Natural killer cell treated with Interleukin-12 subunit alpha and Interleukin-12 subunit beta and Interleukin-15 and Interleukin-18, amount 100 ng/mL, for 72 hours (primary cell): ENCODE data around the gene CSNK2B. TPM values are rescaled to one million over a fixed set of nuclear protein-coding genes. Genes with fewer than 3 reads are reported as not detected.
A peak's percentile ranks its signal among the peaks of the same experiment; 100 is the strongest.

Source experiments
- ATAC-seq, 2 donors: fragments of 150-1000 bp; cut with Tn5 transposase in 1 of 2; sonication (Bioruptor Pico), chemical (Tn5 transposase) in 1 of 2; 2 replicates each; pipeline ENCODE4 v1.10.0; 2021
- DNase-seq: peaks from one replicate; pipeline ENCODE4 v3.0.0; 2022; ENCODE audit warnings: low spot score
- H3K27ac Mint-ChIP-seq, 2 donors: 1 replicate in 1 of 2; 2 replicates in 1 of 2; pipeline ENCODE4 v1.8.0; 2022; ENCODE audit warnings: mixed read lengths in 2 of 2, mild to moderate bottlenecking in 1 of 2, moderate library complexity in 1 of 2
- H3K27me3 Mint-ChIP-seq, 2 donors: 1 replicate in 1 of 2; 2 replicates in 1 of 2; pipeline ENCODE4 v1.8.0; 2022; ENCODE audit warnings: mixed read lengths in 2 of 2
- H3K36me3 Mint-ChIP-seq: one replicate; pipeline ENCODE4 v1.8.0; 2022; ENCODE audit warnings: mixed read lengths
- H3K4me1 Mint-ChIP-seq, 2 donors: 1 replicate in 1 of 2; 2 replicates in 1 of 2; pipeline ENCODE4 v1.8.0; 2022; ENCODE audit warnings: low read depth in 2 of 2, mixed read lengths in 2 of 2, mild to moderate bottlenecking in 1 of 2
- H3K4me3 Mint-ChIP-seq: one replicate; pipeline ENCODE4 v1.8.0; 2022; ENCODE audit warnings: mixed read lengths
- H3K9me3 Mint-ChIP-seq: 2 replicates; pipeline ENCODE4 v1.8.0; 2022; ENCODE audit warnings: mixed read lengths
- total RNA-seq, 2 donors: library from RNA; stranded (reverse); gene quantifications; one replicate each; pipeline ENCODE4 v1.2.3, GENCODE V29; 2022

Gene CSNK2B
- total RNA-seq, 2 donors from 2014 or later: 205 to 247 TPM

DNA sequence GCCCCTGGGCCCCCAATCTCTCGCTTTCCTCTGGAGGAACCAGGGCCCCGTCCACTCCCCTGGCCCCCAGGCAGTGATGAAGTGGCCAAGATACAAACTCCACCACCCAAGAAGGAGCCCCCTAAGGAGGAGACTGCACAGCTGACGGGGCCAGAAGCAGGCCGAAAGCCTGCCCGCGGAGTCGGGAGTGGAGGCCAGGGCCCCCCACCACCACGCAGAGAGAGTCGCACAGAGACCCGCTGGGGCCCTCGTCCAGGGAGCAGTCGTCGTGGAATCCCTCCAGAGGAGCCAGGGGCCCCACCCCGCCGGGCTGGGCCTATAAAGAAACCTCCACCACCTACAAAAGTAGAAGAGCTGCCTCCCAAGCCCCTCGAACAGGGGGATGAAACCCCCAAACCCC is 34.7 kb upstream of the CSNK2B start:
- Mint-ChIP-seq H3K27me3 (no peaks in the 10 kb centered on the region), H3K4me3 (no peak overlapping the region), H3K27ac (peak overlapping the region in 1 of 2 donors; percentile 48), H3K4me1 (peaks cover 19 to 21% of the 10 kb centered on the region in 2 donors), H3K36me3 (peaks cover 47% of the 10 kb centered on the region), H3K9me3 (no peaks in the 10 kb centered on the region)
- no peak for DNase-seq
- no peak for ATAC-seq

DNA sequence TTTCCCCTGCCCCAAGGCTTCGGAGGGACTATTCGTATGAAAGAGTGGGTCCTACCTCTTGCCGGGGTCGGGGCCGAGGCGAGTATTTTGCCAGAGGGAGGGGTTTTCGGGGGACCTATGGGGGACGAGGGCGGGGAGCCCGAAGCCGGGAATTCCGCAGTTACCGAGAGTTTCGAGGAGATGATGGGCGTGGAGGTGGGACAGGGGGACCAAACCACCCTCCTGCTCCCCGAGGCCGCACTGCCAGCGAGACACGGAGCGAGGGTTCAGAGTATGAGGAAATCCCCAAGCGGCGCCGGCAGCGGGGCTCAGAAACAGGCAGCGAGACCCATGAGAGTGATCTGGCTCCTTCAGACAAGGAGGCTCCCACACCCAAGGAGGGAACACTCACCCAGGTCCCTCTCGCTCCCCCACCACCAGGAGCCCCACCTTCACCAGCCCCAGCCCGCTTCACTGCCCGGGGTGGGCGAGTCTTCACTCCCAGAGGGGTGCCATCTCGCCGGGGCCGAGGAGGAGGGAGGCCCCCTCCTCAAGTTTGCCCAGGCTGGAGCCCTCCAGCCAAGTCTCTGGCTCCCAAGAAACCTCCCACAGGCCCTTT is 34.1 kb upstream of the CSNK2B start:
- DNase-seq (no peak), ATAC-seq (no peak)
- peaks cover 14 to 17% of the 10 kb centered on the region in 2 donors for H3K4me1 Mint-ChIP-seq
- H3K9me3 Mint-ChIP-seq: no peaks in the 10 kb centered on the region
- H3K36me3 Mint-ChIP-seq: peaks cover 41% of the 10 kb centered on the region
- H3K27me3 Mint-ChIP-seq: no peaks in the 10 kb centered on the region
- H3K4me3 Mint-ChIP-seq: no peak overlapping the region
- H3K27ac Mint-ChIP-seq: peak overlapping the region in 1 of 2 donors; percentile 48

DNA sequence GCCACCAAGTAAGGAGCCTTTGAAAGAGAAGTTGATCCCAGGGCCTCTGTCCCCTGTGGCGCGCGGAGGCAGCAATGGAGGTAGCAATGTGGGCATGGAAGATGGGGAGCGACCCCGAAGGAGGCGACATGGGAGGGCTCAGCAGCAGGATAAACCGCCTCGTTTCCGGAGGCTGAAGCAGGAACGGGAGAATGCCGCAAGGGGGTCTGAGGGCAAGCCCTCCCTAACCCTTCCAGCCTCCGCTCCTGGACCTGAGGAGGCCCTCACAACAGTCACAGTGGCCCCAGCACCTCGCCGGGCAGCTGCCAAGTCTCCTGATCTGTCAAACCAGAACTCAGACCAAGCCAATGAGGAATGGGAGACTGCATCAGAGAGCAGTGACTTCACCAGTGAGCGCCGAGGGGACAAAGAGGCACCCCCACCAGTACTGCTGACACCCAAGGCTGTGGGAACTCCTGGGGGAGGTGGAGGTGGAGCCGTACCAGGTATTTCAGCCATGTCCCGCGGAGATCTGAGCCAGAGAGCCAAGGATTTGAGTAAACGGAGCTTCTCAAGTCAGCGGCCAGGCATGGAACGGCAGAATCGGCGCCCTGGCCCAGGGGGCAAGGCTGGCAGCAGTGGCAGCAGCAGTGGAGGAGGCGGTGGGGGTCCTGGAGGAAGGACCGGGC is 33.5 kb upstream of the CSNK2B start:
- DNase-seq (no peak), ATAC-seq (no peak)
- Mint-ChIP-seq H3K9me3 (no peaks in the 10 kb centered on the region), H3K27ac (peak overlapping the region in 1 of 2 donors; percentile 46), H3K4me3 (no peak overlapping the region), H3K36me3 (peaks cover 35% of the 10 kb centered on the region), H3K27me3 (no peaks in the 10 kb centered on the region), H3K4me1 (peaks cover 9 to 17% of the 10 kb centered on the region in 2 donors)

DNA sequence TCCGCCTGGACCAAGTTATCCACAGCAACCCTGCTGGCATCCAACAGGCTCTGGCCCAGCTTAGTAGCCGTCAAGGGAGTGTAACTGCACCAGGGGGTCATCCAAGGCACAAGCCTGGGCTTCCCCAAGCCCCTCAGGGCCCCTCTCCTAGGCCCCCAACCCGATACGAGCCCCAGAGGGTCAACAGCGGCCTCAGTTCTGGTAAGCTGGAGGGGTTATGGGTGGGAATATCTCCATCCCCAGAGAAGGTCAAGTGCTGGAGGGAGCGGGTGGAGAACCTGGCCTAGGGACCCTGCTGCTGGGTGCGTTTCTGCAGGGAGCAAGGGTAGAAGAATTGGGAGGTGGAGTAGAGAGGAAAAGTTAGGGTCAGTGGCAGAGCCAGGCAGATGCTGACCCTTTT is 32.4 kb upstream of the CSNK2B start:
- Mint-ChIP-seq H3K27me3 (no peaks in the 10 kb centered on the region), H3K36me3 (peaks cover 26% of the 10 kb centered on the region), H3K4me3 (no peak overlapping the region), H3K9me3 (no peaks in the 10 kb centered on the region), H3K27ac (no peak overlapping the region), H3K4me1 (peaks cover 0 to 11% of the 10 kb centered on the region in 2 donors)
- DNase-seq (no peak), ATAC-seq (no peak)

DNA sequence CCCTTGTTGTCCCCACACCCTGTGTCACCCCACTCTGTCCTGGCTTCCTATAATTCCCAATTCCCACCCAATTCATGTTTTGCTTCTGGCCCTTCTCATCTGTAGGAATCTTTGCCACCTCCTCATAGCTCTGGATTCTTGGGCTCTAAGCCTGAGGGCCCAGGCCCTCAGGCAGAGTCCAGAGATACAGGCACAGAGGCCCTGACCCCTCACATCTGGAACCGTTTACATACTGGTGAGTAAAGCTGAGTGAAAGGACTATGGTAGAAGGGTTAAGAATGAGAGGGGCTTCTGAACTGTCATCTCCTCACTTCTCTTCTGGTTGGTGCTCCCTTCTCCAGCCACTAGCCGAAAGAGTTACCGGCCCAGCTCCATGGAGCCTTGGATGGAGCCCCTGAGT is 31.7 kb upstream of the CSNK2B start:
- H3K4me3 Mint-ChIP-seq: no peak overlapping the region
- no peaks in the 10 kb centered on the region for H3K9me3 Mint-ChIP-seq
- H3K4me1 Mint-ChIP-seq: peaks cover 0 to 11% of the 10 kb centered on the region in 2 donors
- no peak overlapping the region for H3K27ac Mint-ChIP-seq
- H3K27me3 Mint-ChIP-seq: no peaks in the 10 kb centered on the region
- no peak for ATAC-seq
- peaks cover 26% of the 10 kb centered on the region for H3K36me3 Mint-ChIP-seq
- DNase-seq: no peak

DNA sequence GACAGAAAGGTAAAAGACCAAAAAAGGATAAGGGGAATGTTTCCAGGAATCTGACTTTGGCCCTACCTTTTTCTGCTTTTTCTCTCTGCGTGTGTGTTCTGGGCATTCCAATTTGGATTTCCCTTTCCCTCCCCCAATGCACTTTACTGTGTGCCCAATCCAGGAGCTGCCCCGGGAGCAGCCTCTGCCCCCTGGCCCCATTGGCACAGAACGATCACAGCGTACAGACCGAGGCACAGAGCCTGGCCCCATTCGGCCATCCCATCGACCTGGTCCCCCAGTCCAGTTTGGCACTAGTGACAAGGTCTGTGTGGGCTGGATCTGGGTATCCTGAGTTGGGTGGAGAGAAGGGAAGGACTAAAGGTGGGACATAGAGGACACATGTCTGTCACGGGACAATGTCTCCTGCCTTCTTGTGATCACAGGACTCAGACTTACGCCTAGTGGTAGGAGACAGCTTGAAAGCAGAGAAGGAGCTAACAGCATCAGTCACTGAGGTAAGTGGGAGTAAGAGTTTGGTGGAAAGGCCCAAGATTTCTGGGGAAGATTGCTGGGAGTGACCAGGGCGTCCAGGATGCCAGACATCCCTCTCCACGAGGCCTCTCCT is 30.8 kb upstream of the CSNK2B start:
- Mint-ChIP-seq H3K27me3 (no peaks in the 10 kb centered on the region), H3K4me3 (no peak overlapping the region), H3K27ac (no peak overlapping the region), H3K36me3 (peaks cover 26% of the 10 kb centered on the region), H3K9me3 (no peaks in the 10 kb centered on the region), H3K4me1 (peaks cover 0 to 15% of the 10 kb centered on the region in 2 donors)
- ATAC-seq (peak in 1 of 2 donors; percentile 30), DNase-seq (no peak)

DNA sequence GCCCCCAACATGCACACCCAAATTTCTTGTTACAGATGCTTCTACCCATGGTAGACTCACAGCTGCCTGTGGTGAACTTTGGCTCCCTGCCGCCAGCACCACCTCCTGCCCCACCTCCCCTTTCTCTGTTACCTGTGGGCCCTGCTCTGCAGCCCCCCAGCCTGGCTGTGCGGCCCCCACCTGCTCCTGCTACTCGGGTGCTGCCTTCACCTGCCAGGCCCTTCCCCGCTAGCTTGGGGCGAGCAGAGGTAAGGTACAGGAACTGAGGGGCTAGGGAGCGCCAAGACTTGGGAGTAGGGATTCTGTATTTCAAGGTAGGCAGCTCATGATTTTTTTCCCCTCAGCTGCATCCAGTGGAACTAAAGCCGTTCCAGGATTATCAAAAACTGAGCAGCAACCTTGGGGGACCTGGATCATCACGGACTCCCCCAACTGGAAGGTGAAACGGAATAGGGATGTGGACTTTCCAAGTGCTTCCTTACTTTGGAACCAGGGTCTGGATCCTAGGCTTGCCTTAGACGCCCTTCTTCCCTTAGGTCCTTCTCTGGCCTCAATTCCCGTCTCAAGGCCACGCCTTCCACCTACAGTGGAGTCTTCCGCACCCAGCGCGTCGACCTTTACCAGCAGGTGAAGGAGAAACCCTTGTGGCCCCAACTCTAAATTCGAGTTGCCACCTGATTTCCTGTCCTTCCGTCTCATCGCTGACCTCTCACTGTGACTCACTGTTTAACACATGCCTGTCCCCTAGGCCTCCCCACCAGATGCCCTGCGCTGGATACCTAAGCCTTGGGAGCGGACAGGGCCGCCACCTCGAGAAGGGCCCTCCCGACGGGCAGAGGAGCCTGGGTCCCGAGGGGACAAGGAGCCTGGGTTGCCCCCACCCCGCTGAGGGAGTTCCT is 28.9 kb upstream of the CSNK2B start:
- no peak overlapping the region for H3K27ac Mint-ChIP-seq
- peaks cover 0 to 10% of the 10 kb centered on the region in 2 donors for H3K4me1 Mint-ChIP-seq
- H3K27me3 Mint-ChIP-seq: no peaks in the 10 kb centered on the region
- H3K36me3 Mint-ChIP-seq: peaks cover 26% of the 10 kb centered on the region
- no peaks in the 10 kb centered on the region for H3K9me3 Mint-ChIP-seq
- no peak for ATAC-seq
- H3K4me3 Mint-ChIP-seq: no peak overlapping the region
- DNase-seq: no peak

DNA sequence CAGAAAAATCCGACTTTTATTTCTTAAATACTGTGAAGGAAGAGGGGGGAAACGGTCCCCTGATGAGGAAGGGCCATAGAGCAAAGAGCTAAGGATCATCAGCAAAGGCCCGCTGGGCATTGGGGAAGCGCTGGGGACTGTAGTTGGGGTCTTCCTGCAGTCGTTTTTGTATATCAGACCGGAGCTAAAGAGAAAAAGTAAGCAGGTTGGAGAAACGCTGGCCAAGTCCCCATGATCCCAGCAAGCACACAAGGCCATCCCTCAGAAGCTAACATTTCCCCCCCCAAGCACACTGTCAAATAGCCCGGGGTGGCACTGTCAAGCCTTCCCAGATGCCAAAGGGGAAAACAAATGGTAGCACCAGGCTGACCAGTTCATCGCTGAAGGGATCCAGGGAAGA is 26.8 kb upstream of the CSNK2B start:
- Mint-ChIP-seq H3K27me3 (no peaks in the 10 kb centered on the region), H3K27ac (no peak overlapping the region), H3K4me1 (peaks cover 0 to 5% of the 10 kb centered on the region in 2 donors), H3K36me3 (peaks cover 22% of the 10 kb centered on the region), H3K9me3 (no peaks in the 10 kb centered on the region), H3K4me3 (no peak overlapping the region)
- DNase-seq (no peak), ATAC-seq (no peak)

DNA sequence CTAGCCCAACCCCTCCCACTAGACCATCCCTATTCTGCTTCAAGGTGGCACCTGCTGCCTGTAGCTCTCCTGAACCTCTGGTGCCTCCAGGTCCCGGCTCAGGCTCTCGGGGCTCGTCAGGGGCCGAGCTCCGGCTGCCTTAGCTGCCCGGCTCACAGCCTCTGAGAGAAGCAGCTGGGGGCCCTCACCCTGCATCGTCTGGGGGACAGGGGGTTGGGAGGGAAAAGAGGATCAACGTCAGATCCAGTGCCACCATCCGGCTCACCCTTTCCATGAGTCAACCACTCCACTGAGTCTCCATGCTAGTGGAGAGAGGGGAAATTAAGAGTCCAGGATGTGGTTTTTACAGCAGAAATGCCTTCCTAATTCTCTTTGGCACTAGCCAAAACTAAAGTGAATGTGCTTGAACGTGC is 26.4 kb upstream of the CSNK2B start:
- H3K27me3 Mint-ChIP-seq: no peaks in the 10 kb centered on the region
- DNase-seq (no peak), ATAC-seq (no peak)
- peaks cover 0 to 4% of the 10 kb centered on the region in 2 donors for H3K4me1 Mint-ChIP-seq
- H3K36me3 Mint-ChIP-seq: peaks cover 20% of the 10 kb centered on the region
- H3K4me3 Mint-ChIP-seq: no peak overlapping the region
- peak overlapping the region; percentile 27 to 33 for H3K27ac Mint-ChIP-seq
- no peaks in the 10 kb centered on the region for H3K9me3 Mint-ChIP-seq

DNA sequence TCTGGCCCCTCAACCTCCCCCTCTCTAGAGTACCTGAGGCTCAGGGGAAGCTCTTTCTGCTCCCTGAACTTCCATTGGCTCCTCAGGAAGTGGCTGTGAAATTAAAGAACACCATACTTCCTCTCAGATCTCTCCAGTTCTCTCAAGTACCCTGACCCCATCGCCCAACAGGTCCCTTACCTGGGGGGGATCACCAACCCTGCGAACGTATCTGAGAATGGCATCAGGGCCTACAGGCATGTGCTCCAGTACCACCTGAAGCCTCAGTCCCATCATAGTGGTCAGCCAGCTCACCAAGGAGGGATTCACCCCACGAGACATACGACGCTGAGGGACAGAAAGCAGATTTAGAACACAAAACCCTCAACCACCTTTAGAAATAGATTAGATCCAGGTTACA is 25.3 kb upstream of the CSNK2B start:
- DNase-seq (no peak), ATAC-seq (no peak)
- peaks cover 19% of the 10 kb centered on the region for H3K36me3 Mint-ChIP-seq
- no peaks in the 10 kb centered on the region for H3K27me3 Mint-ChIP-seq
- peaks cover 0 to 10% of the 10 kb centered on the region in 2 donors for H3K4me1 Mint-ChIP-seq
- H3K9me3 Mint-ChIP-seq: no peaks in the 10 kb centered on the region
- H3K27ac Mint-ChIP-seq: no peak overlapping the region
- no peak overlapping the region for H3K4me3 Mint-ChIP-seq

DNA sequence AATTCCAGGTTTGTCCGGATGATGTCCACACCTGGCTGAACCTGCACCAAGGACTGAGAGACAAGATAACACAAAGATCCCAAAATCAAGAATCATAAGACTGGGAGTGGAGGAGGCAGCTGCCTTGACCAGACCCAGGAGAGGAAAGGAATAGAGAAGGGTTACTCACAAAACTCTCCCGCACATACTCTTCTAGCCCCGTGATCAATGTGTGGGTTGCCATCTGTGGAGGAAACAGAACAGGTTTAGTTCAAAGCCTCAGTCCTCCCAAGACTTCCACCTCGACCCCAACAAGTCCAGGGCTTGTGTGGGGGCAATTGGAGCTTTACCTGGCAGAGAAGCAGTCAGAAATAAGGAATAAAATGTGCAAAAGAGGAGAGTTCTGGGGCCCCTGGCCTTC is 24.5 kb upstream of the CSNK2B start:
- peaks cover 0 to 12% of the 10 kb centered on the region in 2 donors for H3K4me1 Mint-ChIP-seq
- H3K27me3 Mint-ChIP-seq: no peaks in the 10 kb centered on the region
- no peak overlapping the region for H3K4me3 Mint-ChIP-seq
- peaks cover 16% of the 10 kb centered on the region for H3K36me3 Mint-ChIP-seq
- peak overlapping the region in 1 of 2 donors; percentile 44 for H3K27ac Mint-ChIP-seq
- ATAC-seq (no peak), DNase-seq (no peak)
- no peaks in the 10 kb centered on the region for H3K9me3 Mint-ChIP-seq

DNA sequence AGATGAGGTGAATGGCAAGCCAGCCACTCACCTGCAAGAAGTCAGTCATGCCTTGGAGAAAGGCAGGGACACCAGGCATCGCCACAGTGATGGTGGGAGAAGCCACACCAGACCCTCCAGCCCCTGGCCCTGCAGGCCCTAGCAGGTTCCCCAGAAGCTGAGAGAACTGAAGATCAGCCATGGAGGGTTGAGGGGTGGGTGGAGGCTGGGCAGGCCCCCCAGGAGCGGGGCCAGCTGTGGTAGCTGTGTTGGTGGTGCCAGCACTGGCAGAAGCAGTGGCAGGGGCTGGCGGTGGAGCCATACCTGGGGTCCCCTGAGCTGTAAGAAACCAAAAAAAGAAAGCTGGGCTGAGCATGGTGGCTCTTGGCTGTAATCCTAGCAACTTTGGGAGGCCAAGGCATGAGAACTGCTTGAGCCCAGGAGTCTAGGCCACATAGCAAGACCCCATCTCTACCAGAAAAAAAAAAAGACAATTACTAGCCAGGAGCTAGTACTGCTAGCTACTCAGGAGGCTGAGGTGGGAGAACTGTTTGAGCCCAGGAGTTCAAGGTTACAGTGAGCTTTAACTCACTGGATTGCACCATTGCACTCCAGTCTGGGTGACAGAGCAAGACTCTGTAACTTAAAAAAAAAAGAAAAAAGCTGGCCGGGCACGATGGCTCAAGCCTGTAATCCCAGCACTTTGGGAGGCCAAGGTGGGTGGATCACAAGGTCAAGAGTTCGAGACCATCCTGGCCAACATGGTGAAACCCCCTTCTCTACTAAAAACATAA is 22.9 kb upstream of the CSNK2B start:
- no peak overlapping the region for H3K4me3 Mint-ChIP-seq
- no peak for DNase-seq
- ATAC-seq: no peak
- no peaks in the 10 kb centered on the region for H3K9me3 Mint-ChIP-seq
- H3K36me3 Mint-ChIP-seq: peaks cover 20% of the 10 kb centered on the region
- H3K4me1 Mint-ChIP-seq: peaks cover 0 to 15% of the 10 kb centered on the region in 2 donors
- no peak overlapping the region for H3K27ac Mint-ChIP-seq
- no peaks in the 10 kb centered on the region for H3K27me3 Mint-ChIP-seq

DNA sequence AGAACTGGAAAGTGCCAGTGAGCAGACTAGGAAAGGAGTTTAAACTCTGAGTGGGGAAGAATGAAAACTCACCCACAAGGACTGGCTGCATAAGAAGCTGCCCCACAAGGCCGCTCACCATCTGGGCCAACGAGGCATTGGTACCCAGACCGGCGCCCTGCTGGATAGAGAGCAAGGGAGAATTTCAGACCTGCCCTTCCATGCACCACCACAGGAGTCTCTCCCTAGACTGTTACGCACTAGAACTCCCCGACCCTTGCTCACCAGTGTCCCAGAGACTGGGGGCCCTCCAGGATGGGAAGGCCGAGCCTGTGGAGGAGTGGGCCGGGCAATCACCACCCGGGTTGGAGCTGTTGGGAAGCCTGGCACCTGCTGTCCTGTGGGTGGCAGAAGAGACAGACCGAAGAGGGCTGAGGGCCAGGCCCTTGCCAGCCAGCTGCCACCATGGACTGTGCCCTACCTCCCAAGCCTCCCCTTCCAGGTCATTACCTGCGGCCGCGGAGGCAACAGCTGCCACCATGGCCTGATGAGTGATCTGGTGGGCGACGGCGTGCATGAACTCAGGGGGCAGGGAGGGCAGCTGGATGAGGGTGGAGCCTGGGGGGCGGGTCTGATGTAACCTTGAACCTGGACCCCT is 21.9 kb upstream of the CSNK2B start:
- Mint-ChIP-seq H3K9me3 (no peaks in the 10 kb centered on the region), H3K27ac (no peak overlapping the region), H3K36me3 (peaks cover 25% of the 10 kb centered on the region), H3K4me1 (peaks cover 0 to 19% of the 10 kb centered on the region in 2 donors), H3K27me3 (no peaks in the 10 kb centered on the region), H3K4me3 (no peak overlapping the region)
- DNase-seq (no peak), ATAC-seq (peak in 1 of 2 donors; percentile 3)
